ENCODE results near the gene TRIM44.

The TRIM44 gene

GRCh38 chr11:35662649-35663407 lies at the start of gene TRIM44:
Gene TRIM44 (plus strand): TSS chr11:35662775. CDS start chr11:35663112, 337 bp downstream.
- DNase-seq (ENCODE audit: low read depth in 2 of 2) = peak; percentile 81 to 89
- TF ChIP-seq, protein P1, sequence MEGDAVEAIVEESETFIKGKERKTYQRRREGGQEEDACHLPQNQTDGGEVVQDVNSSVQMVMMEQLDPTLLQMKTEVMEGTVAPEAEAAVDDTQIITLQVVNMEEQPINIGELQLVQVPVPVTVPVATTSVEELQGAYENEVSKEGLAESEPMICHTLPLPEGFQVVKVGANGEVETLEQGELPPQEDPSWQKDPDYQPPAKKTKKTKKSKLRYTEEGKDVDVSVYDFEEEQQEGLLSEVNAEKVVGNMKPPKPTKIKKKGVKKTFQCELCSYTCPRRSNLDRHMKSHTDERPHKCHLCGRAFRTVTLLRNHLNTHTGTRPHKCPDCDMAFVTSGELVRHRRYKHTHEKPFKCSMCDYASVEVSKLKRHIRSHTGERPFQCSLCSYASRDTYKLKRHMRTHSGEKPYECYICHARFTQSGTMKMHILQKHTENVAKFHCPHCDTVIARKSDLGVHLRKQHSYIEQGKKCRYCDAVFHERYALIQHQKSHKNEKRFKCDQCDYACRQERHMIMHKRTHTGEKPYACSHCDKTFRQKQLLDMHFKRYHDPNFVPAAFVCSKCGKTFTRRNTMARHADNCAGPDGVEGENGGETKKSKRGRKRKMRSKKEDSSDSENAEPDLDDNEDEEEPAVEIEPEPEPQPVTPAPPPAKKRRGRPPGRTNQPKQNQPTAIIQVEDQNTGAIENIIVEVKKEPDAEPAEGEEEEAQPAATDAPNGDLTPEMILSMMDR (IDR thresholded peaks at IDR 0.05; ENCODE audit: low read depth, low read length) = no peak
- peak within 1 kb of the TSS; percentile 57 to 73 for H3K4me3 ChIP-seq (replicated peaks in 1 of 2; ENCODE audit: low read depth in 2 of 2, low read length in 2 of 2)

GRCh38 chr11:35614939-35615569 lies 47.5 kb upstream of the TRIM44 start:
- TF ChIP-seq, protein P1 (IDR thresholded peaks at IDR 0.05; ENCODE audit: low read depth, low read length) = no peak
- no peak overlapping the region for H3K4me3 ChIP-seq (replicated peaks in 1 of 2; ENCODE audit: low read depth in 2 of 2, low read length in 2 of 2)
- DNase-seq (ENCODE audit: low read depth in 2 of 2) = no peak

GRCh38 chr11:35615921-35616900 lies 46.4 kb upstream of the TRIM44 start:
- TF ChIP-seq, protein P1 (IDR thresholded peaks at IDR 0.05; ENCODE audit: low read depth, low read length) = peak; percentile 39
- DNase-seq (ENCODE audit: low read depth in 2 of 2) = peak; percentile 78 to 82
- H3K4me3 ChIP-seq (replicated peaks in 1 of 2; ENCODE audit: low read depth in 2 of 2, low read length in 2 of 2) = no peak overlapping the region

- TF ChIP-seq, protein P1 (IDR thresholded peaks at IDR 0.05; ENCODE audit: low read depth, low read length) = no peak
- no peak for DNase-seq (ENCODE audit: low read depth in 2 of 2)
- peak overlapping the region in 1 of 2 donors; percentile 72 for H3K4me3 ChIP-seq (replicated peaks in 1 of 2; ENCODE audit: low read depth in 2 of 2, low read length in 2 of 2)
Measured at GRCh38 chr11:35617316-35617686, 45.3 kb upstream of the TRIM44 start.

GRCh38 chr11:35617687-35618496 lies 44.7 kb upstream of the TRIM44 start, which contains the start of gene FJX1:
Gene FJX1 (plus strand): TSS chr11:35618460. CDS start chr11:35618637, 177 bp downstream.
- TF ChIP-seq, protein P1 (IDR thresholded peaks at IDR 0.05; ENCODE audit: low read depth, low read length) = no peak
- peak within 1 kb of the TSS; percentile 71 to 72 for H3K4me3 ChIP-seq (replicated peaks in 1 of 2; ENCODE audit: low read depth in 2 of 2, low read length in 2 of 2)
- peak; percentile 89 to 95 for DNase-seq (ENCODE audit: low read depth in 2 of 2)
